Fibroblast of gingiva (primary cell): ENCODE data around the gene NSFL1C.
"Not testable (repeated sequence)": the region's sequence is repeated elsewhere in the genome, so short reads cannot be mapped to it uniquely, and the experiment has no call there.

Source experiments
- DNase-seq: peaks from one replicate; pipeline ENCODE4 v3.0.0-alpha.2; 2011; ENCODE audit warnings: low read depth

NSFL1C gene

DNA sequence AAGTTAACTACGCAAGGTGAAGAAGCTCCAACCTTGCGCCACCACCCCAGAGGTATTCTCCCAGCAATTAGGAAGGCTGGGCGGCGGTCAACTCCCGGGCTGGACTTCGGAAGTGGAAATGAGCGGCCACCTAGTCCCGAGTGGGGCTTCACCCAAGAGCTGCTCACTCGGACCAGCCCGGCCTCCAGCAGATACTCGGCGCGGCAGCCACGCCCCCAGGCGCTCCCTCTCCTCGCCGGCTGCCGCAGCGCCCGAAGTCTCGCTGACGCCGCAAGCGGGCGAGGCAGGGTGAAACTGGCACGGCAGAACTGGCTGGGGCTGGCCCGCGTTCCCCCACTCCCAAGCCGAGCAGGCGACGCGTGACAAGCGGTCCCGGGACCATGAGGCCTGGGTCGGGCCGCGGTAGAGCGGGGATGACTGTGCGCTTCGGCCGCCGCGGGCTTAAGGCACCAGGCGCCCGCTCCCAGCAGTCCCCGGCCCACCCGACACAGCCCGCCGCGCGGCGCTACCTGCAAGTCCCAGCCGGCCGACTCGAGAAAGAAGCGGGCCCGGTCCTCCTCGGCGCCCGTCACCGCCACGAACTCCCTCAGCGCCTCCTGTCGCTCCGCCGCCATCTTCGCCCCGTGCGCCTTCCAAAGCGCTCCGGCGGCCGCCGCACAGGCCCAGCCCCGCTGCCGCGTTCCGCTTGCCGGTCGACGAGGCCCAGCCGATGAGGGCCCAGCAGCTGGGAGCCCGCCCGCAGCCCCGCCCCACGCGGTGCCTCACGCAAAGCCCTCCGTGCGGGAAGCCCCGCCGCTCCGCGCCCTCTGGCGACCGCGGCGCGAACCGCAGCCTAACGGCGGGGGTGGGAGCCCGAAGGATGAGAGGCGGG lies at the start of gene NSFL1C:
NSFL1C (minus strand) TSS at position 639 of the 871 bp plus-strand sequence; CDS start at position 614, 25 bp downstream.
- peak; percentile 94 for DNase-seq

DNA sequence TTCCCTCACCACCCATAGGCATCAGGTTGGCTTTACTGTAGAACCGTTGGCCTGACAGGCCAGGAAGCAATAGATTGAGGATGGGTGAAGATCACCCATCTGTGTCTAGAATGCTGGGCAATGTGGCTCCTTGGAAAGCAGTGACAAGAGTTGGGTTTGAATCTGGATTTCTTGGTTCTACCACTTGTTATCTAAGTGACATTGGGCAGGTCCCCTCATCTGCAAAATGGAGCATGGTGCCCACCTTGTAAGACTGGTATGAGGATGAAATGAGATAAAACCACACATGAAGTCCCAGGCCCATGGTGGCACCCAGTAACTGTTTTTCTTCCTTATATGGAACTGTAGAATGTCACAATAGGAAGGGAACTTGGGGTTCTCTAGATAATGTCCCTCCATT lies 47.2 kb upstream of the NSFL1C start:
- no peak for DNase-seq

- peak; percentile 25 for DNase-seq
These were observed 42.6 kb upstream of the NSFL1C start for GRCh38 chr20:1509237-1509636.

- no peak for DNase-seq
These were observed 41.9 kb upstream of the NSFL1C start for GRCh38 chr20:1508574-1508973.

DNA sequence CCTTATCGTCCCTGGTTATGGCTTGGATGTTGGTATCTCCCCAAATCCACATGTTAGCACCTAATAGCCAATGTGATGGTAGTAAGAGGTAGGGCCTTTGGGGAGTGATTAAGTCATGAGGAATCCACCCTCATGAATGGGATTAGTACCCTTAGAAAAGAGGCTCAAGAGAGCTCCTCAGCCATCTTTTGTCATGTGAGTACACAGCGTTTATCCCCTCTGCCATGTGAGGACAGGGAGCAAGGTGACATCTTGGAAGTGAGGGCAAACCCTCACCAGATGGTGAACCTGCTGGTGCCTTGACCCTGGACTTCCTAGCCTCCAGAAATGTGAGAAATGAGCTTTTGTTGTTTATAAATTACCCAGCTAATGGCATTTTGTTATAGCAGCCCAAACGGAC lies 40.6 kb upstream of the NSFL1C start:
- no peak for DNase-seq

DNA sequence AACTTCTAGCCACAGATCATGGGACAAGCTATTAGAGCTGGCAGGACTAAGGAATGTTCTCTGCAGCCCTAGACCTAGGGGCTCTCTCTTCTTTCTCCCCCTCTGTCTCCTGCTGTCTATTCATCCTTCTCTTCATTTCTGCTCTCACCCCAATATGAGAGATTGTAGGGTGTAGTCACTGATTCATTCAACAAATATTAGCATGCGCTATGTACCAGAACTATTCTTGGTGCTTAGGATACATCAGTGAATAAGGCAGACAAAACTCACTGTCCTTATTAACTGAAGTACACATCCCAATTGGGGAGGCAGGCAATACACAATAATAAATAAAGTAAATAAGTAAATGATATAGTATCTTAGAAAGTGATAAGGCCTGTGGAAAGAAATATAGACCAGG lies 39.2 kb upstream of the NSFL1C start:
- no peak for DNase-seq

GRCh38 chr20:1505361-1505760 lies 38.7 kb upstream of the NSFL1C start:
- DNase-seq: no peak

- peak; percentile 91 for DNase-seq
These were observed 37.0 kb upstream of the NSFL1C start for GRCh38 chr20:1503564-1504227.

DNA sequence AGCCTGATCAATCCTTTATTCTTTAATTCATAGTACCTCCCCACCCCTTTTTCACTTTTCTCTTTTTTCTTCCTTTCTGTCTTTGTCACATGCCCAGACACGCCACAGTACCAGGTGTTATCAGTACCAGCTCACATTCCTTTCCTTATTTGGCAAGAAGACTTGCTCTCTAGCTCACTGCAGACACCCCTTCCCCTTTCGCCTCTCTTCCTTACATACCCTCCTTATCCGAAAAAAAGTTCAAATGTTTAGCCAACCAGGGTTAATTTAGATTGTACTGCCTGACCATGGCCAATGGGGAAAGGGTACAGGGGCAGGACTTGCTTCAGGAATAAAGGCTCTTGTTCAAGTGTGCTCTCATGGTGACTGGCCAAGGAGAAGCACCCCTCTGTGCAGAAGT lies 33.8 kb upstream of the NSFL1C start:
- no peak for DNase-seq

DNA sequence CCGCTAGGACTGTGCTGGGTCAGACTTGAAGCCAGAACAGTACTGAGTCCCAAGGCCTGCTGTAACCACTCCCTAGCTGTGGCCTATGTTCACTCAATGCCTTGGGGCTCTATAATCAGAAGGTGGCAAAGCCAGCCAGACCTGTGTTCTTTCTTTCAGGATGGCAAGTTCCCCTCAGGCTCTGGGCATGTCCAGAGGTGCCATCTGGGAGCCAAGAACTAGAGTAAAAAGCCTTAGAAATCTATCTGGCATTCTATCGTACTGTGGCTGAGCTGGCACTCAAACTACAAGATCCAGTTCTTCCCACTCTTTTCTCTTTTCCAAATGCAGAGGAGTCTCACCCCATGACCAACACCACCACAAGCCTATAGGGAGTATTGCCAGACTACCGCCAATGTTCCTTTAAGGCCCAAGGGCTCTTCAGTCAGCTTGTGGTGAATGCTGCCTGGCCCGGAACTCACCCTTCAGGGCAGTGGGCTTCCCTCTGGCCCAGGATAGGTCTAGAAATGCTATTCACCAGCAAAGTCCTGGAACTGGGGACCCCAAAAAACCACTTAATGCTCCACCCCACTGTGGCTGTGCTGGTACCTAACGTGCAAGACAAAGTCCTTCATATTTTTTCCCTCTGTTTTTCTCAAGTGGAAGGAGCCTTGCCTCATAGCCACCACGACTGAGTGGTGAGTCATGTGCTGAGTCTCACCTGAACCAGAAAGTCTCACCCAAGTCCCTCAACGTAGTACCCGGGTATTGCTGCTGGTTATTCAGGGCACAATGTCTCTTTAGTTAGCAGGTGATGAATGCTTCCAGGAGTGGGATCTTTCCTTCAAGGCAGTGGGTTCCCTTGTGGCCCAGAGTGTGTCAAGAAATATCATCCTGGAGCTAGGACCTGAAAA lies 33.1 kb upstream of the NSFL1C start:
- no peak for DNase-seq

- not testable (repeated sequence) for DNase-seq
These were observed 30.7 kb upstream of the NSFL1C start for GRCh38 chr20:1497371-1497770.

- no peak for DNase-seq
These were observed 30.3 kb upstream of the NSFL1C start for GRCh38 chr20:1496930-1497329.

- no peak for DNase-seq
These were observed 27.8 kb upstream of the NSFL1C start for GRCh38 chr20:1494436-1494835.

DNA sequence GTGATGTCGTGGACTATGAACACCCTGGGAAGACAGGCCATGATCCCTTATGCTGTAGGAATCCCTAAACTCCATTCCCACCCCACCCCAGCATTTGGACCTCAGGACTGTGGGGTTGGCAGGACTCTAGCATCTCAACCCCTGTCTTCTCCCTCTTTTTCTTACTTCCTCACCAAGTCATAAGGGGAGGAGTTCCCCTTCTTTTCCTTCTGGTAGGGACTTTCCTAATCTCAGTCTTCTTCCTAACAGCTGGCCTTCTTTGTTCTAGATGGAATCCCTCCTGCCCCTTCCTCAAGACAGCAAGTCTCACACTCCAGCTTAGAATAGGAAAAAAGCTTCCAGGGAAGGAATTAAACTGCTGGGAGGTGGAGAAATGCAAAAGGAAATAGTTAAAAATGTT lies 26.9 kb upstream of the NSFL1C start:
- no peak for DNase-seq

DNA sequence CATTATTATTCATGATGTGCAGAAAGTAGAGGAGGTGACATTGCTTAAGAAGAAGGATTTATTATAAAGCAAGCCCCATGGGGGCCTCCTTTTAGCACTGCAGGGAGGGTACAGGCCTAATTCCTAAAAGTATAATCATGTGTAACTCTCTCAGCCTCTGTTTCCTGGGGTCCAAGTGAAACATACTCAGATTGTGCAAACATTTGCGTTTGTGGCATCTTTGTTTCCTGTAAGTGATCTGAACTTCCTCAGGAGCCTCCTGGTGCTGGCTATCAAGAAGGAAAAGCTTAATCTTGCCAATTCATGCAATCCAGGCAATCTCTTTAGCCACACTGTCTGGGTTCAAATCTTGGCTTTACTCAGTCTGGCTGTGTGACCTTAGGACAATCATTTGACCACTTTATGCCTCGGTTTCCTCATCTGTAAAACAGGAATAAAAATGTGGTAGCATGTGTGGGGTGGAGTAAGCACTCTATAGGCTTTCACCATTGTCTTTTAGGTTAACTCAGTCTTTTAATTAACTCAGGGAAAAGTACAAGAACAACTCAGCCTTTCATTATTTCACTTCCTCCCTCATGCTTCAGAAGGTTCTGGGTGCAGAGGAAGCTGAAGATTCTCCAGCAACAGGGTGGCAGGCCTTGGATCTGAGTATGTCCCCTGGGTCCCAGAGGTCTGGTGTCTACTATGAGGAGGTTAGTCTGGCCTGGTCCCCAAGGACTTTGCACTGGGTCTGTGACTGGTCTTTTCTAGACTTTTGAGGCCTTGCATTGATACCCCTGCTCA lies 25.4 kb upstream of the NSFL1C start:
- DNase-seq: peak; percentile 21

DNA sequence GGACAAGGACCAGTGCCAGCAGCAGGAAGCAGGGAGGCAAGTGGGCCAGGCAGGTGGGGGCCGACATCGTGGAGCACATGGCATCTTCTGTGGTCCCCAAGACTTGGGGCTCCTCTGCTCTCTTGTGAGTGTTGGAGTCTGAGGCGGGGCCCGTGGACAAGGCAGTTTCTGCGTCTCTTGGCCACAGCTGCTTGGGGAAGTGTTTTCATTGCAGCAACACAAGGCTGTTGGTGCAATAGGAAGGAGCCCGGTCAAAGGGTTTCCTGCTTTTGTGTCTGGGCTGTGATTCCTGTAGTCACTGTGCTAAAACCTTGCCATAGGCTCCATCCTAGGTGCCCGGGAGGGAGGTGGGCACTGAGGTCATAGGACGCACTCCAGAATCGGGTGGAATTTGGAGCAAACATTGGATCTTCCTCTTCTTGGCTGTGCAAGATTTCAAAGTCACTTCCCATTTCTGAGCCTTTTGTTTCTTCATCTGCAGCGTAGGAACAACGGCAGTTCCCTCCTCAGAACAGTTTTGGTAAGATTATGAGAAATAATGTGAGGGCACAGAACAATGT lies 24.7 kb upstream of the NSFL1C start, which contains the start of gene SIRPB2:
SIRPB2 (minus strand) TSS at position 140 of the 560 bp plus-strand sequence; CDS start at position 79, 61 bp downstream.
- no peak for DNase-seq

DNA sequence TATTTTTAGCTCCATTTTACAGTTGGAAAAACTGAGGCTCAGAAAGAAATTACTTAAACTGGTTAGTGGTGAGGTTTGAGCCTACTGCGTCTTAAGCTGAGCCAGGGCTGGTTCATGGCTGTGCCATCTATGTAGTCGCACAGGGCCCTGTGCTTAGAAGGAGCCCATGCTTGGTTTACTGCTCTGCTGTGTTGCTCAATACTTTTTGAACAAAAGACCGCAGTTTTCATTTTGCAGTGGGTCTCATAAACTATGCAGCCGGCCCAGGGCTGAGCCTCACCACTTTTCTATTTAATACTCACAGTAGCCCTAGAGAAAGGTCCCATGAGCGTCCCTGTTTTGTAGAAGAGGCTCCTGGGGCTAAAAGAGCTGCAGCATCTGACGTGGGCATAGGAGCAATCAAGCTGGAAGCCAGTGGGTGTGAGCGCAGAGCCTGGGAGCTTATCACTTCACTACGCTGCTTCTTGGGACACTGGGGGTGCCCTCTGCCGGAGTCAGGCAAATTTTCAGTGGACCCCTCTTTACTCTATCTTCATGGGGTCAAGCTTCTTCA lies 24.1 kb upstream of the NSFL1C start:
- DNase-seq: no peak

DNA sequence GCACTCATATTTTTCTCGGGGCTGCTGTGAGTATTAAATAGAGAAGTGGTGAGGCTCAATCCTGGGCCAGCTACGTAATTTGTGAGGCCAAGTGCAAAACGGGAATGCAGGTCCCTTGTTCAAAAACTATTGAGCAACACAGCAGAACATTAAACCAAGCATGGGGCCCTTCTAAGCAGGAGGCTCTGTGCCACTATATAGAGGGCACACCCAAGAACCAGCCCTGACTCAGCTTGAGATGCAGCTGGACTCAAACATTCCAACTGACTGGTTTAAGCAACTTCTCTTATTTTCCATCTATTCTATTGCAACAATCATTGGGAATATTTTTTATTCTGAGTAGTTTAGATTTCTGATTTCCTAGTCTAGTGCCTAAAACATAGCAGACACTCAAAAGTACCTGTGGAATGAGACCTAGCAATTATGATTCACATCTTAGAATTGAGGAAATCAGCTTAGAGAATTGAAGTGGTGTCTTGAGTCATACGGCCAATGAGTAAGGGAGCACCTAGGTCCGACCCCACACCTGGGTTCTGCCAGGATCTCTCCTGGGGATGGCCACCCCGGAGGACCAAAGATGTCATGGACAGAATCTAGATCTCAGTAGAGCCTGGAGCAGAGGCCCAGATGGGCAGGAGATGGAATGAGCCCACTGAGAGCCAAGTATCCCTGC lies 23.3 kb upstream of the NSFL1C start:
- peak; percentile 93 for DNase-seq

- DNase-seq: no peak
These were observed 22.7 kb upstream of the NSFL1C start for GRCh38 chr20:1489325-1489724.

GRCh38 chr20:1486566-1486965 lies 19.9 kb upstream of the NSFL1C start:
- no peak for DNase-seq
